Activated naive CD8-positive, alpha-beta T cell treated with anti-CD3 and anti-CD28 coated beads, Interleukin-2, amount 50 U/mL, for 24 hours (primary cell): Measurements from ENCODE around the gene PARP11.

Source experiments
- ATAC-seq: fragments of 150-1000 bp; cut with Tn5 transposase; one replicate; pipeline ENCODE4 v1.10.0; 2021
- DNase-seq: peaks from one replicate; pipeline ENCODE4 v3.0.0; 2021
- H3K27ac Mint-ChIP-seq: one replicate; pipeline ENCODE4 v1.8.0; 2021; ENCODE audit warnings: mild to moderate bottlenecking, mixed read lengths
- H3K27me3 Mint-ChIP-seq: one replicate; pipeline ENCODE4 v1.8.0; 2021; ENCODE audit warnings: mixed read lengths
- H3K36me3 Mint-ChIP-seq: one replicate; pipeline ENCODE4 v1.8.0; 2021; ENCODE audit warnings: low read depth, mixed read lengths
- H3K4me1 Mint-ChIP-seq: one replicate; pipeline ENCODE4 v1.8.0; 2021; ENCODE audit warnings: mixed read lengths
- H3K4me3 Mint-ChIP-seq: one replicate; pipeline ENCODE4 v1.8.0; 2021; ENCODE audit warnings: mild to moderate bottlenecking, moderate library complexity, mixed read lengths
- H3K9me3 Mint-ChIP-seq: one replicate; pipeline ENCODE4 v1.8.0; 2021; ENCODE audit warnings: mixed read lengths

PARP11 gene

DNA sequence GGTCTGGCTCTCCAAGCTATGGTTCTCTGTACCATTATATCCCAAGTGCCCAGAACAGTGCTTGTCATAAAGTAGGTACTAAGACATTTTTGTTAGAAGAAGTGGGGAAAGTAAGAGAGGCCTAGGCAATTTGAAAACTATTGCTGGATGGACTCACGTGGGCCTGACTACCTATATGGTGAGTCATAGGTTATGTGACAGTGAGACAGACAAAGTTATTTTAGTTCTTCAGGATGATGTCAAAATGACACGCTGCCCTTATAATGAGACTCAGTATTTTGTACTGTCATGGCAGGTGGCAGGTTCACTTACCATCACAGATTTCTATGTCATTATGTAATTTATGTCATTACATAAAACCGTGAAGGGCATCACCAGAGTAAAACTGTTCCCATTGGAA is 53.1 kb downstream of the PARP11 start:
- Mint-ChIP-seq H3K9me3 (no peaks in the 10 kb centered on the region), H3K4me3 (no peak overlapping the region), H3K36me3 (peaks cover 15% of the 10 kb centered on the region), H3K4me1 (no peaks in the 10 kb centered on the region), H3K27ac (no peak overlapping the region), H3K27me3 (no peaks in the 10 kb centered on the region)
- DNase-seq (no peak), ATAC-seq (peak; percentile 91)

DNA sequence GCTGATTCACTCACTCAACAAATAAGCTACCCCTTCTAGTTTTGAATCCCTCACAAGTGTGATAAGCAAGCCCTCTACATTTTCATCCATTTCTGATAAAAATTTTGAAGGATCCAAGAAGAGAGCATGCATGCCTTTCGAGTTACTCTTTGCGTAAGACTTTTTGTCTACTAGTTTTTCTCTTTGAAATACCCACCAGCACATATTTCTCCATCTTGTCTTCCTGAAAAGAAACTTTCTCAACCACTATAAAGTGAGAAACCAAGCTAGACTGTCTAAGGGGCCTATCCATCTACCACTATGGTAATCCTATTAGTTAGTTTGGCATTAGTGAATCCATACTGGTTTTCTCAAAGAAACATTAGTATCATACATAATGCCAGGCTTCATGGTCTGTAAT is 56.9 kb downstream of the PARP11 start:
- Mint-ChIP-seq H3K4me1 (no peaks in the 10 kb centered on the region), H3K36me3 (peaks cover 12% of the 10 kb centered on the region), H3K4me3 (no peak overlapping the region), H3K27ac (no peak overlapping the region), H3K27me3 (no peaks in the 10 kb centered on the region), H3K9me3 (no peaks in the 10 kb centered on the region)
- ATAC-seq (no peak), DNase-seq (no peak)

DNA sequence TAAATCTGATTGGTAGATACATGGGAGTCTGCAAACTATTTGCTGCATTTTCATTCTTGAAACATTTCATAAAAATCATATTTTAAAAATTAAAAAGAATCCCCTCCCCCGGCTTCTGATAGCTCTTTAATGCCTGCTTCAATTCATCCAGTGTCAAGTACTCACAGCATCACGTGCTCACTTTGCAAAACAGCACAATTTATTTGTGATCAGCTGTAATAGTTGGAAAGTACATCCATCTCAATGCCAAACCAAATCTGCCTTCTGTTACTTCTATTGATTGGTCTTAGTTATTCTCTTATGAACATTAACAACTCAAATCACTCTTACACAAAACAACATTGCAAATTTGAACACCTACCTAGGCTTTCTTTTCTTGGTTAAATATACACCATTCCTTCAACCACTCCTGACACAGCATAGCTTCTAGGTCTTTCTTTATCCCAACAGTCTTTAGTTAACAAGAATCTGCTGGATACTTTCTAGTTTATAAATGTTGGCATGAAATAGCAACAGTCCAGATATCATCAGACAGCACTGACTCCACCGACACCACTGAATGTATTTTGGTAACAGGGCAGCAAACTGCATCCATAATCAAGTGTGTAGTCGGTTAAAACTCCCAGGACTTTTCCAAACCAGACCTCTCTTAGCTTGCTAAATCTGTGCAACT is 58.0 kb downstream of the PARP11 start:
- no peaks in the 10 kb centered on the region for H3K9me3 Mint-ChIP-seq

DNA sequence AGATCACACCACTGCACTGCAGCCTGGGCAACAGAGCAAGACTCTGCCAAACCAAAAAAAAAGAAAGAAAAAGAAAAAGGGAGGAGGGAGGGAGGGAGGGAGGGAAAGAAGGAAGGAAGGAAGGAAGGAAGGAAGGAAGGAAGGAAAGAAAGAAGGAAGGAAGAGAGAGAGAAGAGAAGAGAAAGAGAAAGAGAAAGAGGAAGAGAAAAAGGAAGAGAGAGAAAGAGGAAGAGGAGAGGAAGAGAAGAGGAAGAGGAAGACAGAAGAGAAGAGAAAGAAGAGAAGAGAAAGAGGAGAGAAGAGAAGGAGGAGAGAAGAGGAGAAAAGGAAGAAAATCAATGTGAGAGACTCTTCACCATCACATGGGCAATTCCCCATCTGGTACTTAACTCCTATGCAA is 62.7 kb downstream of the PARP11 start:
- no peaks in the 10 kb centered on the region for H3K27me3 Mint-ChIP-seq
- H3K4me3 Mint-ChIP-seq: no peak overlapping the region
- peaks cover 22% of the 10 kb centered on the region for H3K4me1 Mint-ChIP-seq
- no peak for DNase-seq
- peaks cover 15% of the 10 kb centered on the region for H3K36me3 Mint-ChIP-seq
- ATAC-seq: no peak
- H3K9me3 Mint-ChIP-seq: no peaks in the 10 kb centered on the region
- H3K27ac Mint-ChIP-seq: no peak overlapping the region

More for the DNA sequence above, 58.0 kb downstream of the PARP11 start:
- no peak overlapping the region for H3K4me3 Mint-ChIP-seq
- H3K27me3 Mint-ChIP-seq: no peaks in the 10 kb centered on the region
- H3K4me1 Mint-ChIP-seq: no peaks in the 10 kb centered on the region
- peaks cover 16% of the 10 kb centered on the region for H3K36me3 Mint-ChIP-seq
- no peak overlapping the region for H3K27ac Mint-ChIP-seq
- DNase-seq (no peak), ATAC-seq (no peak)

DNA sequence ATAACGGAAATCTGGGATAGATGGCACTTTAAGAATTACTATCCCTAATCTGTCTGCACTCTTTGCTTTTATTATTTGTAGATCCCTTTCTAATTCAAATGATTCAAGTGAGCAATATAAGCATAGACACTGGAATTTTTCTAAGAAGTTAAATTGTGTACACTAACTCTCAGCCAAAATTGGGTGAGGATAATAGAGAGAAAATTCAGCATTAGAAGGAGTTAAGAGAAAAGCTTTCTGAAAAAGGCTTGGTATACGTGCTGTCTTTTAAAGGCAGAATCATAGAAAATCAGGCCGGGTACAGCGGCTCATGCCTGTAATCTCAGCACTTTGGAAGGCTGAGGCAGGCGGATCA is 63.2 kb downstream of the PARP11 start:
- H3K36me3 Mint-ChIP-seq: peaks cover 15% of the 10 kb centered on the region
- DNase-seq (no peak), ATAC-seq (no peak)
- peaks cover 25% of the 10 kb centered on the region for H3K4me1 Mint-ChIP-seq
- no peak overlapping the region for H3K4me3 Mint-ChIP-seq
- no peaks in the 10 kb centered on the region for H3K27me3 Mint-ChIP-seq
- H3K9me3 Mint-ChIP-seq: no peaks in the 10 kb centered on the region
- H3K27ac Mint-ChIP-seq: no peak overlapping the region

DNA sequence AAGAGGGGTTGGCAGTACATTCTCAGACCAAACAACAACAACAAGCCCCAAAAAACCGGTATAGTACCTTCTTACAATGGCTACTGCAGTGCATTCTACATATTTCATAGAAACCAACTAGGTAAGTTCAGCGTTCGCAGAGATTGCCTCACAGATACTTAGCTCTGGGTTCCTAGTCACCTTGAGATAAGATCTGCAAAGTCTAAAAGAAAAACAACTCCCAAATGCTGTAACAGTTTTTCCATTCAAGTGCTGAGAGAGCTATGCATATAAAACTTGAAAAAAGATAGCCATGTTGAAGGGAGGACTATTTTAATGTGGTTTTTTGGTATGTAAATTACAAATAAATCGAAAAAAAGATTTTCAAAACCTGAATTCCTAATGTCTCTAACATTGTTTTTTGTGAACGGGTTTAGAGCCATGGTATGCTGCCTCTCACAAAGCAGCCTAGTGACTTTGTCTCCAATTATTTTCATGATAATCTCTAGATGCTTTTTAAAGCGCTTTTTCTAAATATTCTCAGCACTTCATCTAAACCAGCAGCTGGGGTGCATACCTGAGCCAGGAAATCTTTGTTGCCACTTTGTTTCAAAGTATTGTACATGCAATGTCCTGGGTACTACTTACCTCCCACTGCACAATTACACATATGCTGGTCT is 63.7 kb downstream of the PARP11 start:
- no peaks in the 10 kb centered on the region for H3K9me3 Mint-ChIP-seq
- ATAC-seq: no peak
- no peaks in the 10 kb centered on the region for H3K27me3 Mint-ChIP-seq
- no peak overlapping the region for H3K27ac Mint-ChIP-seq
- no peak overlapping the region for H3K4me3 Mint-ChIP-seq
- peaks cover 15% of the 10 kb centered on the region for H3K36me3 Mint-ChIP-seq
- H3K4me1 Mint-ChIP-seq: peaks cover 28% of the 10 kb centered on the region
- no peak for DNase-seq

DNA sequence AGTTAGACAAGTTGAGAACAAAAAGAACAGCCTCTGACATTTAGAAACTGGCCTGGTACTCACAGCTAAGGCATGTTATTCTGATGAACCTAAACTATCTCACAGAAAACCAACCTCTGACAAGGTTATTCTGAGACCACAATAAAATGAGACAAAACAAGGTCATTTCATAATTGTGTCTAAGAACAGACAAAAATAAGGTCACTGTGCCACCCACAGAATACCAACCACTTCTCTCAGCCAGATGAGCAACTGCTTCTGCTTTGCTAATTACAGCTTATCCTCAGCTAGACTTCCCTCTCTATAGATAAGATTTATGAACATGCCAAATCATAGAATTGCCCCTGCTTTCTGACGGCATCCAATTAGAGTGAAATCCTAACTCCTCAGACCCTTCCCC is 68.1 kb downstream of the PARP11 start:
- Mint-ChIP-seq H3K4me3 (no peak overlapping the region), H3K27me3 (no peaks in the 10 kb centered on the region), H3K36me3 (peaks cover 3% of the 10 kb centered on the region), H3K9me3 (no peaks in the 10 kb centered on the region), H3K4me1 (peaks cover 28% of the 10 kb centered on the region), H3K27ac (no peak overlapping the region)
- ATAC-seq (peak; percentile 30), DNase-seq (no peak)

DNA sequence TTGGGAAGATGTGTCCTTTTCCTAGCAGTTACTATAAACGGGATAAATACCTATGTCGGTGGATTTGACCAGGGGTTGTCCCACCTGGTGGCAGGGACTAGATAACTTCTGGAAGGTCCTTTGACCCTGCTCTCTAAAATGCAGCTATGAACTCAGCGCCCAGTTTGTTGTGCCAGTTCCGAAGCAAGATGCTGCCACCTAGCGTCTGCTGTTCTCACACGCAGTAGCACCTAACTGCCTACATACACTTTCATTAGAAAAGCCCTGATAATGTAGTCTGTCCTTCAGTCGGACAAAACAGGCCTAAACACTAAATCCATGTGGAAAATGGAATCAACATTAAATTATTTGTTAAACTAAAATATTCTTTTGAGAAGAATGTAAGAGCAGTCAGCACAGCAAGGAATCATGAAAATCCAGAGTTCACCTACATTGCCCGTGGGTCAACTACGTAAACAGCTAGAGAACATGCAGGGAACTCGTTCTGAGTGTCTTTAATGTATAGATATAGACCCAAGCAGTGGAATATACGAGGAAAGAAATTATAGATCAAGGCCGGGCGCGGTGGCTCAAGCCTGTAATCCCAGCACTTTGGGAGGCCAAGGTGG is 69.2 kb downstream of the PARP11 start:
- peaks cover 23% of the 10 kb centered on the region for H3K4me1 Mint-ChIP-seq
- H3K4me3 Mint-ChIP-seq: no peak overlapping the region
- ATAC-seq (peak; percentile 68), DNase-seq (peak; percentile 75)
- no peaks in the 10 kb centered on the region for H3K9me3 Mint-ChIP-seq
- H3K36me3 Mint-ChIP-seq: peaks cover 3% of the 10 kb centered on the region
- H3K27me3 Mint-ChIP-seq: no peaks in the 10 kb centered on the region
- H3K27ac Mint-ChIP-seq: no peak overlapping the region

DNA sequence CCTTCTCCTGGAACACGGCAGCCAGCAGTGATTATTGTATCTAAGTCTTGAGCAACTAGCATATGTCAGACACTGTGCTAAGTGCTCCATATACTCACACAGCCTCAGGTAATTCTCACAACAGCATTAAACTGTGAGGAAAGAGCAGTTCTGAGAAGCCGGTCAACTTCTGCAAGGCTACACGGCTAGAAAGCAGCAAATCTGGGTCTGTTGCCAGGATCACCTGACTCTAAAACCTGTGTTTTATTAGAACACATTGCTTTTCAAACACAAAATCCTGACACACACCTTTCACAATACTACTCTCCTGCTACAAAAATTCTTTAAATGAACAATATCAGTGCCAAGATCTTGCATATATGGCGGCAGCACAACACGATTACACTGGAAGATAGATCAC is 70.5 kb downstream of the PARP11 start:
- no peak for DNase-seq
- no peak overlapping the region for H3K4me3 Mint-ChIP-seq
- H3K27me3 Mint-ChIP-seq: no peaks in the 10 kb centered on the region
- ATAC-seq: no peak
- H3K9me3 Mint-ChIP-seq: no peaks in the 10 kb centered on the region
- peaks cover 2% of the 10 kb centered on the region for H3K36me3 Mint-ChIP-seq
- peaks cover 12% of the 10 kb centered on the region for H3K4me1 Mint-ChIP-seq
- no peak overlapping the region for H3K27ac Mint-ChIP-seq

DNA sequence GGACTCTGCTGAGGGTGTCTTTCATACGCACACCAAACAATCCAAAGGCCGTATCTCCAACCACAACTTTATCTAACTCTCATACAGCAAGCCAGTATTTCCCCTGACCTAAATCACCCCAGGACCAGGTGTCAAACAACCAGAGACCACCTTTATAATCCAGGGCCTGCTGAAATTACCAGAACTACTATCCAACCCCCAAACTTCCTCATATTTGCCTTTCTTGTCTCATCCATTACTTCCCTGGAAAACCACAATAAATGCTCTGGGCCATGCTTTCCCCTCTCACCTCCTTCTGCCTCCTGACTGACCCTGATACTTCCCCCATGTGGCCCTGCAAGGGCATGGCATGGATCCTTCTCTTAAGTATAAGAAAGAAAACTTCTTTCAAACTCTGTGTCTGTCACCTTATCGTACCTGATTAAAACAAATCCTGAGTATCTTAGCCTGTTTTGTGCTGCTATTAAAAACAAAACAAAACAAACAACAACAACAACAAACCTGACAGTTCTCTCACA is 75.6 kb downstream of the PARP11 start:
- H3K9me3 Mint-ChIP-seq: no peaks in the 10 kb centered on the region
- no peak overlapping the region for H3K27ac Mint-ChIP-seq
- no peak for DNase-seq
- H3K27me3 Mint-ChIP-seq: no peaks in the 10 kb centered on the region
- H3K4me3 Mint-ChIP-seq: no peak overlapping the region
- H3K4me1 Mint-ChIP-seq: peaks cover 6% of the 10 kb centered on the region
- no peak for ATAC-seq
- H3K36me3 Mint-ChIP-seq: peaks cover 1% of the 10 kb centered on the region

DNA sequence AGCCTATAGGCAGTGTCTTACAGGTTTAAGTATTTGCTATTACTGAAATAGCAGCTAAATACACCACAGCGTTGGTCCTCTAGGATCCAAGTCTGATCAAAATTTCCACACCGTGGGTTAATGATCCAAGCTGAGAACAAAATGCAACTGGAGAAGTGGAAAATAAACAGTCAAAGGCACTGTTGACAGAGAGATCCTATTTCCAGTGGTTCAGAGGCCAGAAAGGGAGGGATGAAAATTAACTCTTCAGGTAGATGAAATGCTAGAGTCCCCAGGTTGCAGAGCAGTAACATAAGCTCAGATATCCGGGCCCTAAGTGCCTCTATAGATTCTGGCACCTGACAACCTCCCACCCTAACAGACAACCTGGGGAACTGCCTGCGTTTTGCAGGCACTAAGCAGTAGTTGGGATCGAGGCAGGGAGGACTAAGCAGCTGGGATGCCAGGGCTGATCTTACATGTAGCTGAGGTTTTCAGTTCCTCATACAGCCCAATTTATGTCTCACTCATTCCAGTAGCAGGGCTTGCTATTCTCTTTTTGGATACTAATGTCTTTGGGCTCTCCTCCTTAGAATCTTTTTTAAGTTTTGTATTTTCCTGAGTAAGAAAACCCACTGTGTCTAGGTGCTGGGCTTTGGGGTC is 77.6 kb downstream of the PARP11 start:
- no peaks in the 10 kb centered on the region for H3K9me3 Mint-ChIP-seq
- no peak overlapping the region for H3K27ac Mint-ChIP-seq
- peaks cover 1% of the 10 kb centered on the region for H3K36me3 Mint-ChIP-seq
- H3K27me3 Mint-ChIP-seq: no peaks in the 10 kb centered on the region
- no peak for ATAC-seq
- peaks cover 6% of the 10 kb centered on the region for H3K4me1 Mint-ChIP-seq
- no peak overlapping the region for H3K4me3 Mint-ChIP-seq
- DNase-seq: no peak

DNA sequence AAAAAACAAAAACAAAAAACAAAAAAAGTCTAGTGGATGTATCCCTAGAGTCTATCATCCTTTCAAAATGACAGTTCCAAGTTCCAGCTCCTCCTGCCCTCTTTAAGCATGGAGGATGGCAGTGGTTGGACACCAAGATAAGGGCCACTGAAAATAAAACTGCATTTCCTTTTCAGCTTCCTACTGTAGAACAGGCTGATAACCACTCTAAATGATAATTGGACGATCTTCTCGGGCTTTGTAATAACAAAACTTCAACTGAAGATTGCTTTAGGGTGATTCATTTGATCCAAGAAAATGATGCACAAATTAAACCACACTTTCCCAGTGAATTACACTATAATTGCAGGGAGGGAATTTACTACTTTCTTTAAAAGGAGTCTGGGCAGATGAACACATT is 78.1 kb downstream of the PARP11 start:
- Mint-ChIP-seq H3K4me1 (peaks cover 6% of the 10 kb centered on the region), H3K27me3 (no peaks in the 10 kb centered on the region), H3K27ac (no peak overlapping the region), H3K4me3 (no peak overlapping the region), H3K36me3 (peaks cover 1% of the 10 kb centered on the region), H3K9me3 (no peaks in the 10 kb centered on the region)
- ATAC-seq (no peak), DNase-seq (no peak)

DNA sequence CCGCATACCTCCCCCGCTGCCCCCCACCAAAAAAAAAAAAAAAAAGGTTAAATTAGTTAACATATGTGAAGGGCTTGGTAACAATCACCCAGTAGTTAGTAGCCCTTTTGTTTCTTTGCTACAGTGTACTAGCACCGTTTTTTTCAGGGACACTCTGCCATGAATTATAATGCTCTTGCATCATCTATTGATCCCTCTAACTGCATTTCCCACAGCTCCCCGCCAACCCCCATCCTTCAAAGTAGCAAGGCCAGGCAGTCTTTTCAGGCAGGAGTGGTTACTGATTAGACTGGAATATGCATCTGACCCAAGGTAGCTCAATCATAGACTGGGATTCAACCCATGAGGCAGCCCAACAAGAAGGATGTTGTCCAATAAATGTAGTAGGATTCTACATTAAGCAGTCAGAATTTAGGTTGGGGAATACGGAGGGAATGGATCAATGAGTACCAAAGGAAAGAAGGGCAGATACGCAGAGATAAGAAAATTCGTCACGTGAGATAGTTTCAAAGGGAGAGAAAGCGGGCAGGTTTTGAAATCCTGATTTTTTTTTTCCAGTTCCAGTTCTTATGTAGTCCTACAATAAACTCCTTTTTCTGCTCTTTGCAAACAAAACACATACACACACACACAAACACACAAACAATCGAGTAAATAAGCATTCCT is 80.4 kb downstream of the PARP11 start:
- Mint-ChIP-seq H3K4me1 (peaks cover 6% of the 10 kb centered on the region), H3K9me3 (no peaks in the 10 kb centered on the region), H3K36me3 (peaks cover 1% of the 10 kb centered on the region), H3K27ac (no peak overlapping the region), H3K4me3 (no peak overlapping the region), H3K27me3 (no peaks in the 10 kb centered on the region)
- ATAC-seq (no peak), DNase-seq (no peak)

DNA sequence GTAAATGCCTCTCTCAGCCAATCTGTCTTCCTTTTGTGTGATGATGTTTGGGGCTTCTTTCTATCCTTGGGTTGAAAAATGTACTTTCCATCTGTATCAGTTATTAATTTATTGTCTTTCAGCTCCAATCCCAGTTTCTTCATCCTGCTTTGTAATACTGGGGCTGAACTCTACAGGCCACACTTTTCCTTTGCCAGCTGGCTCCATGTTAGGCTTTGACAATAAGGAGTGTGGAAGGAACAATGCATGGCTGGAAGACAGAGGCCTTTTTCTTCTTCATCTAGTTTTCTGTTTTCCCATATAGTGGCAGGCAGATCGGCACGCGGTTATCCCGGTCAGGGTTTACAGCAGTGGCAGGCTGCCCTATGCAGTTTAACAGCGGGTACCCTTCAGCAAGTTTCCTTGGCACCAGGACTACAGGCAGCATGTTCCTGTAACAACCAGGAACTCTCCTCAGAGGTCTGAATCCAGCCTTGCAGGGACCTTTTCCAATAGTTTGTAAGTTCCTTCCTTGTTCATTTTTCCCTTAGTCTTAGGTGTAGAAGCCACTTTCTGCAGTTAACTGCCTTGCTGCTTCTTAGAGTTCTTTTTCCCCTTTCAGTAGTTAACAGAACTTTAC is 81.8 kb downstream of the PARP11 start:
- Mint-ChIP-seq H3K4me1 (peaks cover 6% of the 10 kb centered on the region), H3K27me3 (no peaks in the 10 kb centered on the region), H3K27ac (no peak overlapping the region), H3K4me3 (no peak overlapping the region), H3K36me3 (peaks cover 11% of the 10 kb centered on the region), H3K9me3 (no peaks in the 10 kb centered on the region)
- ATAC-seq (no peak), DNase-seq (no peak)
